Pericardium fibroblast (primary cell): ENCODE results near the gene PHKG1. TPM values are rescaled to one million over a fixed set of nuclear protein-coding genes. Genes with fewer than 3 reads are reported as not detected.

Source experiments
- total RNA-seq: library from RNA; depleted of rRNA; stranded (reverse); fragments of >200 nt; gene quantifications from 2 replicates; pipeline ENCODE4 v1.2.3, GENCODE V29; 2015

The PHKG1 gene
- total RNA-seq, result 0.09 and 0.12 TPM in 2 replicates

GRCh38 chr7:56092789-56093531 is at the start of gene PHKG1:
Gene PHKG1, minus strand, starts transcription at chr7:56092952. Its CDS starts 4,011 bp downstream, at chr7:56088941.

GRCh38 chr7:56115852-56116538 is 23.2 kb upstream of the PHKG1 start, which contains the start of gene NUPR2:
Gene NUPR2, minus strand, starts transcription at chr7:56116417. Its CDS starts 103 bp downstream, at chr7:56116314.

GRCh38 chr7:56106108-56107073 is 13.6 kb upstream of the PHKG1 start, which contains the start of gene CHCHD2:
Gene CHCHD2, minus strand, starts transcription at chr7:56106476. Its CDS starts 63 bp downstream, at chr7:56106413.

GRCh38 chr7:56063882-56064625 is 28.7 kb downstream of the PHKG1 start, which contains the start of gene SUMF2:
Gene SUMF2, plus strand, starts transcription at chr7:56064286. Its CDS starts 26 bp downstream, at chr7:56064312.

GRCh38 chr7:56051339-56052191 is 41.2 kb downstream of the PHKG1 start, which contains the start of the genes CCT6A and PSPH:
Gene CCT6A, plus strand, starts transcription at chr7:56051765. Its CDS starts 84 bp downstream, at chr7:56051849.
Gene PSPH, minus strand, starts transcription at chr7:56051444. Its CDS starts 30,232 bp downstream, at chr7:56021212.

Other genes with a start within 250 kb of the PHKG1 start
- not detected in 2 replicates for gene SEPTIN14, start 230.2 kb downstream of the PHKG1 start, total RNA-seq
- 0.77 and 2.7 TPM in 2 replicates for gene ZNF713, start 205.5 kb downstream of the PHKG1 start, total RNA-seq
- gene MRPS17, start 141.1 kb downstream of the PHKG1 start, total RNA-seq, result 12.0 and 12.9 TPM in 2 replicates
- 35.8 and 55.8 TPM in 2 replicates for gene NIPSNAP2, start 128.4 kb downstream of the PHKG1 start, total RNA-seq
- 38.5 and 69.6 TPM in 2 replicates for gene PSPH, start 41.5 kb downstream of the PHKG1 start, total RNA-seq
- 76.1 and 92.5 TPM in 2 replicates for gene CCT6A, start 41.2 kb downstream of the PHKG1 start, total RNA-seq
- 130 and 163 TPM in 2 replicates for gene SUMF2, start 28.7 kb downstream of the PHKG1 start, total RNA-seq
- 339 and 391 TPM in 2 replicates for gene CHCHD2, start 13.5 kb upstream of the PHKG1 start, total RNA-seq
- gene NUPR2, start 23.5 kb upstream of the PHKG1 start, total RNA-seq, result not detected in 2 replicates